ENCODE results near the gene CTNNA3. TPM values are rescaled to one million over a fixed set of nuclear protein-coding genes. Genes with fewer than 3 reads are reported as not detected.

Gene CTNNA3
- total RNA-seq, 1 donor from 2014 or later: not detected

DNA sequence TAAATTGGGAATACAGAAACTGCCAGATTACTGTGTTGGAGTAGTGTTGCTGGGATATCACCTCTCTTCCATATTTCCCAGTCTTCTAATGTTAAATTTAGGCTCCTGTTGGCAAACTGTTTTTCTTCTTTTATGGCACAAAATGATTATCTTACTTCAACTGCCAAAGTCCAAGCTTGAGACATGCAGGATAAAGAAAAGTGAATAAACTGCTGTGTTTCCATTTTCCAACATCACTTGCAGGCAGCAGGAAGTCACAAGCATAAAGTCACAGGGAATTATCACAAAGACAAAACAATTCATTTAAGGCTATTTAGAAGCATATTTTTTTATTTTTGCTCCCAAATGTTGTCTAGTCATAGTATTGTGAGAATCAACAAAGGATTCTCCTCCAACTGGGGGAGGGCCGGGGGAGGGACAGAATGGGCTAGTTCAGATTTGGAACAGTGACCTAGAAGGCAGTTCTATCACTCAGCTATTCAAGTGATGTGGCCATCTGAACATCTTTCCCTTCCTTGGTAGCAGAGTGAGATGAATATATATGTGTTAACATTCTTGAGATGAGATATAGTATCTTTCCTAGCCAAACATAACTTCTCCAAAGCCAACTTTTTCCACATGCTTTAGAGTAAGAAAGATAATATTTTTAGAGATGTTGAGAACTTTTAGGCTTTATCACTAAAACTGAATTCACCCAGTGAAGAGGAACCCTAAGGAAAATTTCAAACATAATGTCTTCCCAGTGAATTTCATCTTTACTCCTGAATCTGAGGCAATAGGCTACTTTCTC is 364.7 kb downstream of the CTNNA3 start:
- ChIA-PET CTCF (no interaction called here), POLR2A (no interaction called here)
- Mint-ChIP-seq H3K36me3 (ENCODE audit: low read depth) (no peaks in the 10 kb centered on the region), H3K4me1 (no peaks in the 10 kb centered on the region), H3K9me3 (no peaks in the 10 kb centered on the region), H3K4me3 (no peak overlapping the region), H3K27me3 (no peaks in the 10 kb centered on the region), H3K27ac (no peak overlapping the region)
- DNase-seq (no peak), ATAC-seq (ENCODE audit: low read depth) (no peak)
- TF ChIP-seq CTCF (IDR thresholded peaks at IDR 0.05): no peak
- intact Hi-C loops (cut with micrococcal nuclease): no loop called here

GRCh38 chr10:67327626-67328535 is 368.1 kb downstream of the CTNNA3 start:
- no peak for TF ChIP-seq CTCF (IDR thresholded peaks at IDR 0.05)
- ChIA-PET POLR2A (no interaction called here), CTCF (no interaction called here)
- intact Hi-C loops (cut with micrococcal nuclease): no loop called here
- H3K9me3 Mint-ChIP-seq: peaks cover 20% of the 10 kb centered on the region
- no peaks in the 10 kb centered on the region for H3K27me3 Mint-ChIP-seq
- DNase-seq (no peak), ATAC-seq (ENCODE audit: low read depth) (no peak)
- no peaks in the 10 kb centered on the region for H3K4me1 Mint-ChIP-seq
- H3K36me3 Mint-ChIP-seq (ENCODE audit: low read depth): no peaks in the 10 kb centered on the region
- no peak overlapping the region for H3K27ac Mint-ChIP-seq
- no peak overlapping the region for H3K4me3 Mint-ChIP-seq

DNA sequence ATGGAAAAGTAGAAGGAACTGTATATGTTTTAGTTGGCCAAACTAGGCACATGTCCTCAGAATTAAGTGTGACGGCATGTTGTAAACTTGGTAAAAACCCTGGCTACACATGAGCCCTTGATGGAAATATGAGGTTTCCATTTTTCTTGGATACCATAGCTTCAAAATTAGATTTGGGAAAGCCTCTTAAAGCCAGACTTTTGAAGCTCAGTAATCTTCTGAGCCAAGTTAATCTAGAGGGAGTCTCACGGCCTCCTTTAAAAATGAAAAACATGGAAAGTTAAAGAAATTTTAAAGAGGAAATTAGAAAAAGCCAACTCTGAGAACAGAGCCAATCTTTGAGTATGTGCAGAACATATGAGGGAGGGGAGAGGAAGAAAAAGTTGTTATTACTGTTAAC is 376.0 kb downstream of the CTNNA3 start:
- Mint-ChIP-seq H3K4me1 (no peaks in the 10 kb centered on the region), H3K36me3 (ENCODE audit: low read depth) (no peaks in the 10 kb centered on the region), H3K4me3 (no peak overlapping the region), H3K27ac (no peak overlapping the region), H3K9me3 (peaks cover 14% of the 10 kb centered on the region), H3K27me3 (no peaks in the 10 kb centered on the region)
- intact Hi-C loops (cut with micrococcal nuclease): no loop called here
- no peak for DNase-seq
- ATAC-seq (ENCODE audit: low read depth): no peak
- POLR2A ChIA-PET: no interaction called here
- TF ChIP-seq CTCF (IDR thresholded peaks at IDR 0.05): no peak
- CTCF ChIA-PET: no interaction called here

DNA sequence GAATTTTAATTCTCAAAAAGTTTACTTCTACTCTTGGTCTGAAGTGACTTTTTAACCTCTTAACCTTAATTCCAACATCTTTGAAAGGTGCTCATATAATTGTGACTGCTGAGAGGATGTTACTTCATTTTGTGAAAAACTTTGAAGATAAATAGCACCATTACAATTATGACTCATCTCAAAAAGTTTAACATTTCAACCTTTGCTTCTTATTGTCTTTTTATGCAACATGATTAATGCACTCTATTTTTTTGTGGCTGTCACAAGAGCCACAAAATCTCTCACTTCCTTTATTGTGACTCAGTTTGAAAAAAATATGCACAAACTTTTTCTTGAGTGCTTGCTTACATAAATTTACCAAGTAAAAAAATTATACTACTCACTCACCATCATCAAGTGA is 387.1 kb downstream of the CTNNA3 start:
- Mint-ChIP-seq H3K4me3 (no peak overlapping the region), H3K36me3 (ENCODE audit: low read depth) (no peaks in the 10 kb centered on the region), H3K27me3 (no peaks in the 10 kb centered on the region), H3K27ac (no peak overlapping the region), H3K9me3 (peaks cover 5% of the 10 kb centered on the region), H3K4me1 (no peaks in the 10 kb centered on the region)
- ATAC-seq (ENCODE audit: low read depth) (no peak), DNase-seq (no peak)
- no peak for TF ChIP-seq CTCF (IDR thresholded peaks at IDR 0.05)
- ChIA-PET POLR2A (no interaction called here), CTCF (no interaction called here)
- intact Hi-C loops (cut with micrococcal nuclease): no loop called here

- no peaks in the 10 kb centered on the region for H3K4me1 Mint-ChIP-seq
- H3K36me3 Mint-ChIP-seq (ENCODE audit: low read depth): no peaks in the 10 kb centered on the region
- H3K27me3 Mint-ChIP-seq: no peaks in the 10 kb centered on the region
- intact Hi-C loops (cut with micrococcal nuclease): no loop called here
- ATAC-seq (ENCODE audit: low read depth) (no peak), DNase-seq (no peak)
- H3K4me3 Mint-ChIP-seq: no peak overlapping the region
- ChIA-PET POLR2A (no interaction called here), CTCF (interaction anchor here (0.7 to 1.1 kb wide), 2 partner anchors 9 to 472 kb away, joined by 4 to 5 read pairs; no protein-coding TSS in a partner anchor)
- no peak for TF ChIP-seq CTCF (IDR thresholded peaks at IDR 0.05)
- peaks cover 5% of the 10 kb centered on the region for H3K9me3 Mint-ChIP-seq
- no peak overlapping the region for H3K27ac Mint-ChIP-seq
Measured at GRCh38 chr10:67306588-67307205, 389.3 kb downstream of the CTNNA3 start.

Data from activated B cell treated with CpG ODN at 0.5 μM for 24 hours (primary cell).